AG09309 (cell line): Measurements from ENCODE around the gene TSPAN9.

Experiments
- DNase-seq: peaks from one replicate; pipeline ENCODE4 v3.0.0-alpha.2; 2010; ENCODE audit warnings: low read depth
- H3K4me3 ChIP-seq: 2 replicates; pipeline ENCODE4 v1.5.1; 2011; ENCODE audit warnings: mild to moderate bottlenecking, low read depth, low read length, moderate library complexity; ENCODE audit not compliant: control insufficient read depth
- CTCF ChIP-seq: IDR thresholded peaks from 2 replicates; pipeline ENCODE4 v1.5.1; 2011; ENCODE audit warnings: mild to moderate bottlenecking, low read depth, low read length, inconsistent platforms; ENCODE audit not compliant: insufficient read depth, control insufficient read depth; ENCODE audit errors: missing control alignments

TSPAN9 gene

GRCh38 chr12:3251691-3252090, 174.5 kb downstream of the TSPAN9 start:
- no peak for DNase-seq
- no peak for TF ChIP-seq CTCF
- H3K4me3 ChIP-seq: no peak overlapping the region

GRCh38 chr12:3252450-3252891, 175.3 kb downstream of the TSPAN9 start:
- no peak overlapping the region for H3K4me3 ChIP-seq
- no peak for TF ChIP-seq CTCF
- no peak for DNase-seq

GRCh38 chr12:3253682-3254275, 176.6 kb downstream of the TSPAN9 start:
- DNase-seq: no peak
- TF ChIP-seq CTCF: no peak
- H3K4me3 ChIP-seq: no peak overlapping the region

GRCh38 chr12:3255057-3255456, 177.9 kb downstream of the TSPAN9 start:
- no peak overlapping the region for H3K4me3 ChIP-seq
- no peak for DNase-seq
- no peak for TF ChIP-seq CTCF

- H3K4me3 ChIP-seq: no peak overlapping the region
- no peak for TF ChIP-seq CTCF
- no peak for DNase-seq
Measured at GRCh38 chr12:3256103-3256631, 179.0 kb downstream of the TSPAN9 start.

GRCh38 chr12:3257411-3257810, 180.2 kb downstream of the TSPAN9 start:
- DNase-seq: no peak
- no peak overlapping the region for H3K4me3 ChIP-seq

More at GRCh38 chr12:3257411-3257810, 180.2 kb downstream of the TSPAN9 start:
- TF ChIP-seq CTCF: no peak
